CD4-positive, alpha-beta T cell (primary cell): ENCODE data around the gene TM9SF3. TPM values are rescaled to one million over a fixed set of nuclear protein-coding genes. Genes with fewer than 3 reads are reported as not detected.

Experiments
- ATAC-seq: fragments of 200-7000 bp; cut with Tn5 transposase; one replicate; pipeline ENCODE4 v1.10.0; 2022; ENCODE audit warnings: mild to moderate bottlenecking; ENCODE audit not compliant: poor library complexity
- CTCF ChIA-PET: fragments of 350-600 bp; sonication (Branson Sonifier 250); formaldehyde crosslinking; loops from one replicate; lab custom pipeline; 2021; ENCODE audit warnings: antibody characterized with exemption, inconsistent platforms; lab: Charles Lee
- POLR2A ChIA-PET: fragments of 350-600 bp; sonication (Branson Sonifier 250); formaldehyde crosslinking; loops from one replicate; lab custom pipeline; 2021; ENCODE audit warnings: antibody characterized with exemption, inconsistent platforms; lab: Charles Lee
- DNase-seq, 14 experiments: peaks; one replicate each; pipeline ENCODE4 v3.0.0-alpha.2; 2013 to 2020; ENCODE audit warnings: mixed read lengths in 2 of 14
- H3K27ac ChIP-seq, 2 donors: one replicate each; pipeline versions ENCODE4 v1.5.1 to v1.7.0; 2013; ENCODE audit warnings: low read length in 2 of 2, low read depth in 1 of 2, mild to moderate bottlenecking in 1 of 2
- H3K27me3 ChIP-seq, 2 experiments: 1 replicate in 1 of 2; 2 replicates in 1 of 2; pipeline versions ENCODE4 v1.6.1 to v1.7.0; 2013; ENCODE audit warnings: low read length in 2 of 2, control low read depth in 1 of 2, mild to moderate bottlenecking in 1 of 2, moderate library complexity in 1 of 2; ENCODE audit not compliant: insufficient read depth in 2 of 2, control insufficient read depth in 1 of 2
- H3K36me3 ChIP-seq: one replicate; pipeline ENCODE4 v1.6.1; 2013; ENCODE audit warnings: low read length, control low read depth; ENCODE audit not compliant: insufficient read depth
- H3K4me1 ChIP-seq: one replicate; pipeline ENCODE4 v1.6.1; 2013; ENCODE audit warnings: low read length, control low read depth; ENCODE audit not compliant: insufficient read depth
- H3K4me3 ChIP-seq: one replicate; pipeline ENCODE4 v1.5.1; 2013; ENCODE audit warnings: mild to moderate bottlenecking, low read length, moderate library complexity
- H3K9me3 ChIP-seq, 2 experiments: 1 replicate in 1 of 2; 2 replicates in 1 of 2; pipeline versions ENCODE4 v1.6.1 to v1.7.0; 2013; ENCODE audit warnings: low read length in 2 of 2, mild to moderate bottlenecking in 2 of 2, control low read depth in 1 of 2, moderate library complexity in 1 of 2; ENCODE audit not compliant: control insufficient read depth in 1 of 2, insufficient read depth in 1 of 2
- H3K27ac Mint-ChIP-seq: one replicate; pipeline ENCODE4 v1.8.0; 2020; ENCODE audit warnings: mixed read lengths
- H3K27me3 Mint-ChIP-seq: one replicate; pipeline ENCODE4 v1.8.0; 2021; ENCODE audit warnings: mixed read lengths
- H3K36me3 Mint-ChIP-seq: one replicate; pipeline ENCODE4 v1.8.0; 2021; ENCODE audit warnings: low read depth, mixed read lengths
- H3K4me1 Mint-ChIP-seq: one replicate; pipeline ENCODE4 v1.8.0; 2021; ENCODE audit warnings: low read depth, mixed read lengths
- H3K4me3 Mint-ChIP-seq: one replicate; pipeline ENCODE4 v1.8.0; 2020; ENCODE audit warnings: mild to moderate bottlenecking, mixed read lengths
- H3K9me3 Mint-ChIP-seq: one replicate; pipeline ENCODE4 v1.8.0; 2020; ENCODE audit warnings: mixed read lengths
- CTCF ChIP-seq: fragments of 200-600 bp; IDR thresholded peaks from one replicate; pipeline ENCODE4 v1.8.0; 2022; ENCODE audit warnings: antibody characterized with exemption, mild to moderate bottlenecking
- intact Hi-C, 2 experiments: fragments of 100-400 bp; cut with DNase I in 1 of 2; cut with micrococcal nuclease in 1 of 2; formaldehyde crosslinking; loops; one replicate each; pipeline versions ENCODE4 v1.15.1 to v1.9.0; 2023 to 2025; cut with DNase I, micrococcal nuclease
- polyA plus RNA-seq, 2 donors: library from polyadenylated mRNA; unstranded; fragments of 120-200 nt; gene quantifications; one replicate each; pipeline ENCODE4 v1.2.1, GENCODE V29; 2013
- total RNA-seq, 174 experiments: library from RNA in 2 of 174; stranded (reverse) in 2 of 174; gene quantifications; one replicate each; pipeline ENCODE4 v1.2.3 and lab custom pipeline; 2021 to 2026

The TM9SF3 gene
- total RNA-seq (10 to 100 TPM; 92.4 to 92.7 TPM), total RNA-seq (lab: John Stamatoyannopoulos, UW) (164 to 558 (median 284) reads per million in 172 experiments)
- polyA plus RNA-seq (2013, experiment 1 of 2): 56.1 TPM
- 54.1 TPM for polyA plus RNA-seq (2013, experiment 2 of 2)

- Mint-ChIP-seq H3K4me1 (peaks cover 44% of the 10 kb centered on the region), H3K27ac (no peak within 1 kb of the TSS), H3K4me3 (peak within 1 kb of the TSS; percentile 95), H3K27me3 (no peaks in the 10 kb centered on the region), H3K9me3 (no peaks in the 10 kb centered on the region), H3K36me3 (peaks cover 14% of the 10 kb centered on the region)
- intact Hi-C loops: loop anchor here (5.0 to 10.0 kb wide), 7 partner anchors 64 to 1548 kb away; partner anchors contain the start of genes LCOR (in 1 of the 2), MORN4 (in 1 of the 2) and R3HCC1L (in 1 of the 2)
- no peak for TF ChIP-seq CTCF
- CTCF ChIA-PET: no interaction called here
- DNase-seq: peak; percentile 85 to 97 (median 92)
- Histone ChIP-seq H3K4me3 (peak within 1 kb of the TSS; percentile 95), H3K9me3 (no peaks in the 10 kb centered on the region), H3K36me3 (no peaks in the 10 kb centered on the region), H3K27me3 (no peaks in the 10 kb centered on the region), H3K27ac (peak within 1 kb of the TSS; percentile 96 to 98), H3K4me1 (peaks cover 34% of the 10 kb centered on the region)
- POLR2A ChIA-PET: interaction anchor here (0.8 to 1.4 kb wide), 6 partner anchors 25 to 893 kb away, joined by 3 to 7 read pairs (median 4); partner anchors contain the start of genes TCTN3 and TLL2
- peak; percentile 81 for ATAC-seq
Measured at GRCh38 chr10:96586419-96587263, at the start of gene TM9SF3. Gene TM9SF3, minus strand, starts transcription at chr10:96587012. Its CDS starts 177 bp downstream, at chr10:96586835.

- no peak overlapping the region for H3K4me3 Mint-ChIP-seq
- no peaks in the 10 kb centered on the region for H3K4me1 Mint-ChIP-seq
- no peak overlapping the region for H3K4me3 ChIP-seq
- ChIA-PET POLR2A (interaction anchor here (0.6 kb wide), 1 partner anchor 277 kb away, joined by 3 read pairs; no protein-coding TSS in a partner anchor), CTCF (no interaction called here)
- H3K27ac ChIP-seq: no peak overlapping the region
- intact Hi-C loops: no loop called here
- H3K27ac Mint-ChIP-seq: no peak overlapping the region
- no peaks in the 10 kb centered on the region for H3K27me3 ChIP-seq
- H3K27me3 Mint-ChIP-seq: no peaks in the 10 kb centered on the region
- DNase-seq (no peak), ATAC-seq (no peak)
- TF ChIP-seq CTCF: no peak
- H3K36me3 Mint-ChIP-seq: no peaks in the 10 kb centered on the region
- H3K36me3 ChIP-seq: no peaks in the 10 kb centered on the region
- H3K9me3 Mint-ChIP-seq: no peaks in the 10 kb centered on the region
- H3K9me3 ChIP-seq: no peaks in the 10 kb centered on the region
- H3K4me1 ChIP-seq: peaks cover 6% of the 10 kb centered on the region
Measured at GRCh38 chr10:96636551-96636950, 49.7 kb upstream of the TM9SF3 start.

- intact Hi-C loops: no loop called here
- no peak for TF ChIP-seq CTCF
- Histone ChIP-seq H3K9me3 (no peaks in the 10 kb centered on the region), H3K4me1 (no peaks in the 10 kb centered on the region), H3K27ac (no peak overlapping the region), H3K4me3 (no peak overlapping the region), H3K27me3 (no peaks in the 10 kb centered on the region), H3K36me3 (no peaks in the 10 kb centered on the region)
- Mint-ChIP-seq H3K27me3 (no peaks in the 10 kb centered on the region), H3K4me1 (no peaks in the 10 kb centered on the region), H3K27ac (no peak overlapping the region), H3K4me3 (no peak overlapping the region), H3K9me3 (no peaks in the 10 kb centered on the region), H3K36me3 (no peaks in the 10 kb centered on the region)
- DNase-seq (no peak), ATAC-seq (no peak)
- CTCF ChIA-PET: interaction anchor here (1.3 kb wide), 1 partner anchor 7 kb away, joined by 4 read pairs; no protein-coding TSS in a partner anchor
- POLR2A ChIA-PET: no interaction called here
Measured at GRCh38 chr10:96632974-96633710, 46.3 kb upstream of the TM9SF3 start.
